GM23338 (cell line): ENCODE results near the gene NUP42.

Experiments
- CREB1 ChIP-seq: fragments of 250-450 bp; sonication (Bioruptor Pico); IDR thresholded peaks from 2 replicates; pipeline ENCODE4 v1.5.0; 2020; ENCODE audit warnings: low read depth, mild to moderate bottlenecking, moderate library complexity
- CTCF ChIP-seq, 2 experiments: fragments of 200-600 bp in 1 of 2; sonication (generic) in 1 of 2; conservative IDR thresholded peaks; 2 replicates each; pipeline versions ENCODE4 v1.5.1 to v1.6.1; 2016 to 2017; ENCODE audit warnings: antibody characterized with exemption in 2 of 2, low read depth in 2 of 2, mild to moderate bottlenecking in 2 of 2, moderate library complexity in 1 of 2
- EZH2 ChIP-seq: fragments of 200-600 bp; sonication (generic); IDR thresholded peaks from one replicate; pipeline ENCODE4 v1.8.0; 2017; ENCODE audit warnings: antibody characterized with exemption, mild to moderate bottlenecking, low read depth; ENCODE audit not compliant: unreplicated experiment
- EZH2phosphoT487 ChIP-seq: fragments of 200-600 bp; sonication (generic); IDR thresholded peaks from one replicate; pipeline ENCODE4 v1.8.1; 2018; ENCODE audit warnings: antibody characterized with exemption; ENCODE audit not compliant: unreplicated experiment
- JUNB ChIP-seq: IDR thresholded peaks from one replicate; pipeline ENCODE4 v1.6.1; 2016; ENCODE audit warnings: antibody characterized with exemption; ENCODE audit not compliant: unreplicated experiment
- NANOG ChIP-seq: IDR thresholded peaks from 2 replicates; pipeline ENCODE4 v1.6.1; 2016; ENCODE audit warnings: antibody characterized with exemption, borderline replicate concordance
- POLR2AphosphoS5 ChIP-seq: IDR thresholded peaks from 2 replicates; pipeline ENCODE4 v1.6.1; 2016; ENCODE audit warnings: antibody characterized with exemption, low read depth
- STAT1 ChIP-seq: IDR thresholded peaks from one replicate; pipeline ENCODE4 v1.6.1; 2016; ENCODE audit warnings: antibody characterized with exemption; ENCODE audit not compliant: unreplicated experiment
- ZNF114 ChIP-seq: fragments of 250-450 bp; sonication (Bioruptor Pico); IDR thresholded peaks from 2 replicates; pipeline ENCODE4 v1.5.0; 2020; ENCODE audit warnings: mild to moderate bottlenecking, moderate library complexity
- ZNF331 ChIP-seq: fragments of 250-450 bp; sonication (Bioruptor Pico); IDR thresholded peaks from 2 replicates; pipeline ENCODE4 v1.5.0; 2020; ENCODE audit warnings: low read depth, mild to moderate bottlenecking, moderate library complexity
- TF ChIP-seq, protein P1 (sequence below): IDR thresholded peaks from one replicate; pipeline ENCODE4 v1.6.1; 2018; ENCODE audit warnings: antibody characterized with exemption; ENCODE audit not compliant: unreplicated experiment

DNA sequence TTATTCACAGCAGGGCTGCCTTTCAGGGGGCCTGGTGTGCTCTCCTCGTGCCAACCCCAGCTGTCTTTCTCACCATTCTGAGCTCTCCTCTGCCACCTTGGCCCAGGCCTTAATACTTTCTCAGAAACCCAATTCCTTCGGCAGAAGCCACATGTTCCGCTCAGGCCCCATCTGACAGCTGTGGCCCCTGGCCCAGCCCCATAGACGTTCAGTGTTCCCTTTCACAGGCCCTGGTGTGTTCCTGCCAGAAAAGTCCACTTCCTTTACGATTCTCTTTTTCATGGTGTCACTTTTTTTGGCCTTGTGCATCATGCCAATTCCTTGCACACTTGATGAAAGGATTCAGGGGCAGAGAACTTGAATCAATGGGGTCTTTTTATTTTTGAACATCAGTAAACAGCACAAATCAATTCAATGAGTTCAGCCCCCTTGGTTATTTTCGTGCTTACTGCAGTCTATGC lies 48.8 kb downstream of the NUP42 start:
- TF ChIP-seq NANOG (no peak), POLR2AphosphoS5 (no peak), CTCF (conservative IDR thresholded peaks at IDR 0.05; ENCODE audit: low read depth in 2 of 2) (no peak), CREB1 (no peak), EZH2phosphoT487 (no peak), STAT1 (no peak), EZH2 (no peak), JUNB (no peak), ZNF331 (CRISPR knock-in tag) (no peak), ZNF114 (no peak)
- TF ChIP-seq, protein P1, sequence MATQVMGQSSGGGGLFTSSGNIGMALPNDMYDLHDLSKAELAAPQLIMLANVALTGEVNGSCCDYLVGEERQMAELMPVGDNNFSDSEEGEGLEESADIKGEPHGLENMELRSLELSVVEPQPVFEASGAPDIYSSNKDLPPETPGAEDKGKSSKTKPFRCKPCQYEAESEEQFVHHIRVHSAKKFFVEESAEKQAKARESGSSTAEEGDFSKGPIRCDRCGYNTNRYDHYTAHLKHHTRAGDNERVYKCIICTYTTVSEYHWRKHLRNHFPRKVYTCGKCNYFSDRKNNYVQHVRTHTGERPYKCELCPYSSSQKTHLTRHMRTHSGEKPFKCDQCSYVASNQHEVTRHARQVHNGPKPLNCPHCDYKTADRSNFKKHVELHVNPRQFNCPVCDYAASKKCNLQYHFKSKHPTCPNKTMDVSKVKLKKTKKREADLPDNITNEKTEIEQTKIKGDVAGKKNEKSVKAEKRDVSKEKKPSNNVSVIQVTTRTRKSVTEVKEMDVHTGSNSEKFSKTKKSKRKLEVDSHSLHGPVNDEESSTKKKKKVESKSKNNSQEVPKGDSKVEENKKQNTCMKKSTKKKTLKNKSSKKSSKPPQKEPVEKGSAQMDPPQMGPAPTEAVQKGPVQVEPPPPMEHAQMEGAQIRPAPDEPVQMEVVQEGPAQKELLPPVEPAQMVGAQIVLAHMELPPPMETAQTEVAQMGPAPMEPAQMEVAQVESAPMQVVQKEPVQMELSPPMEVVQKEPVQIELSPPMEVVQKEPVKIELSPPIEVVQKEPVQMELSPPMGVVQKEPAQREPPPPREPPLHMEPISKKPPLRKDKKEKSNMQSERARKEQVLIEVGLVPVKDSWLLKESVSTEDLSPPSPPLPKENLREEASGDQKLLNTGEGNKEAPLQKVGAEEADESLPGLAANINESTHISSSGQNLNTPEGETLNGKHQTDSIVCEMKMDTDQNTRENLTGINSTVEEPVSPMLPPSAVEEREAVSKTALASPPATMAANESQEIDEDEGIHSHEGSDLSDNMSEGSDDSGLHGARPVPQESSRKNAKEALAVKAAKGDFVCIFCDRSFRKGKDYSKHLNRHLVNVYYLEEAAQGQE: no peak
